Measurements from ENCODE around the gene AGMO. TPM values are rescaled to one million over a fixed set of nuclear protein-coding genes. Genes with fewer than 3 reads are reported as not detected.

AGMO gene
- total RNA-seq, 1 donor from 2014 or later = 0.98 TPM

DNA sequence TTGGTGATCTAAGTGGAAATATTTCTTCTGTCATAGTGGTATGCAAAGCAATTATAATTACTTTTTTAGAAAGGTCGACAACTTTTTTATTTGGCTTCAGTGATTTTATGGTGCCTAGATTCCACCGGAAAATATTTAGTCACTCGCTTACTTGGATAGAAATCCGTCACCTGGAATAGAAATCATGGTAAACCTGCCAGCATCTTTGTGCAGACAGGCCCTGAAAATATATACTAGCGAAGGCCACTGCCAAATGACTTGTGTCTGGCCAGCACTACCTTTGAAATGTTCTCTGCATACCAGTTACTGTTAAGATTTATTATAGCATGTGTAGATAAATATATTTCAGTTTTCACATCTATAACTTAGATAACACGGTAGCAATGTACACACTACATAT, 226.4 kb downstream of the AGMO start:
- Histone ChIP-seq H3K36me3 (no peaks in the 10 kb centered on the region), H3K27me3 (no peaks in the 10 kb centered on the region), H3K27ac (no peak overlapping the region), H3K9me3 (no peaks in the 10 kb centered on the region), H3K4me1 (no peaks in the 10 kb centered on the region), H3K4me3 (no peak overlapping the region)
- TF ChIP-seq POLR2A (IDR thresholded peaks at IDR 0.05) (no peak), POLR2AphosphoS5 (IDR thresholded peaks at IDR 0.05; ENCODE audit: insufficient read depth in 1 of 2, low read depth in 1 of 2) (no peak)
- TF ChIP-seq, protein P1, sequence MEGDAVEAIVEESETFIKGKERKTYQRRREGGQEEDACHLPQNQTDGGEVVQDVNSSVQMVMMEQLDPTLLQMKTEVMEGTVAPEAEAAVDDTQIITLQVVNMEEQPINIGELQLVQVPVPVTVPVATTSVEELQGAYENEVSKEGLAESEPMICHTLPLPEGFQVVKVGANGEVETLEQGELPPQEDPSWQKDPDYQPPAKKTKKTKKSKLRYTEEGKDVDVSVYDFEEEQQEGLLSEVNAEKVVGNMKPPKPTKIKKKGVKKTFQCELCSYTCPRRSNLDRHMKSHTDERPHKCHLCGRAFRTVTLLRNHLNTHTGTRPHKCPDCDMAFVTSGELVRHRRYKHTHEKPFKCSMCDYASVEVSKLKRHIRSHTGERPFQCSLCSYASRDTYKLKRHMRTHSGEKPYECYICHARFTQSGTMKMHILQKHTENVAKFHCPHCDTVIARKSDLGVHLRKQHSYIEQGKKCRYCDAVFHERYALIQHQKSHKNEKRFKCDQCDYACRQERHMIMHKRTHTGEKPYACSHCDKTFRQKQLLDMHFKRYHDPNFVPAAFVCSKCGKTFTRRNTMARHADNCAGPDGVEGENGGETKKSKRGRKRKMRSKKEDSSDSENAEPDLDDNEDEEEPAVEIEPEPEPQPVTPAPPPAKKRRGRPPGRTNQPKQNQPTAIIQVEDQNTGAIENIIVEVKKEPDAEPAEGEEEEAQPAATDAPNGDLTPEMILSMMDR (IDR thresholded peaks at IDR 0.05) = no peak
- no peak for DNase-seq (ENCODE audit: extremely low spot score in 2 of 2)
- intact Hi-C loops (cut with DNase I) = no loop called here

DNA sequence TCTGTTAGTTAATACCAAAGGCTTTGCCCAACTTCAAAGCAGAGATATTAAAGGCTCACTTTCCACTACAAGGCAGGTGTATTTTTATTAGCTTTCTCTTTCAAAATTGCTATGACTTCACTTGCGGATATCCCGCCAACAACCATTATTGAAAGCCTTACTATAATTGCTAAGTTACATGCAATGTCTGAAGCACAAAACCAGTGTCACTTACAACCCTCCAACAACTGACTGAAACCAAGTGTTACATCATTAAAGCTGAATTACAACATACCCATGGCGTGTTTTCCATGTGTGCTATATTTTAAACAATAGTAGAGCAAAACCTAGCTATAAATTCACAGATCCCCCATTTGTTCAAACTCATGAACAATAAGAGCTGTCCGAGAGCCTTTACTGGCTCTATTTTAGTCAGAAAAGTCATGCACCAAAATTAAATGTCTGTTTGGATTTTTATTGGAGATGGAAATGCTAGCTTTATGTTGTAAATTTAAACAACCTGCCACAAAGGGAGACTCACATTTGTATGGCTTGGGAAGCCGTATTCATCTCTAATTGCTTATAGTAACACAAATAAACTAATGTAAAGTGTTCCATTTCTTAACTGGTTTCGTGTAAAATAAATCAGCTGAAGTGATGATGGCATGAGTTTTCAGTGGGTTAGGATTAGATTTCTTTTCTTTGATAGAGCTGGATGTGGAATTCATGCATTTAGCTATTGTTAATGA, 227.1 kb downstream of the AGMO start:
- H3K4me3 ChIP-seq = no peak overlapping the region
- no peak for DNase-seq (ENCODE audit: extremely low spot score in 2 of 2)
- intact Hi-C loops (cut with DNase I) = no loop called here
- H3K9me3 ChIP-seq = no peaks in the 10 kb centered on the region
- no peaks in the 10 kb centered on the region for H3K27me3 ChIP-seq
- no peaks in the 10 kb centered on the region for H3K36me3 ChIP-seq
- no peaks in the 10 kb centered on the region for H3K4me1 ChIP-seq
- no peak overlapping the region for H3K27ac ChIP-seq
- no peak for TF ChIP-seq POLR2A (IDR thresholded peaks at IDR 0.05)
- TF ChIP-seq, protein P1 (IDR thresholded peaks at IDR 0.05) = no peak
- no peak for TF ChIP-seq POLR2AphosphoS5 (IDR thresholded peaks at IDR 0.05; ENCODE audit: insufficient read depth in 1 of 2, low read depth in 1 of 2)

DNA sequence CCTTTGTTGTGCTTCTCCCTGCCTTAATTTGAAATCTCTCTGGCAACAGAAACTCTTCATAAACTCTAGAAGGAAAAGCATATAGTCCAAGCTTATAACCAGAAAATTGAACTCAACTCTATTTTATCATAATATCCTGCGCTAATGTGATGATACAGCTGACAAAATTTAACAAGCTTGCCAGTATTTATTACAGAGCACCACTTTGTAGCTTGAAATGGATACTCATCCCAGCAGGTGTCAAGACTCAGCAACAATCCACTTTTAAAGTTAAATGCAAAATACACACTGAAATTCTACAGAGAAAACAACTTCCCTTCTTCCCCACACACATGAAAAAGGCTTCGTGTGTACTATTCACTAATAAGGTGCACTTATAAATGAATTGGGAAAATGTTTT, 228.9 kb downstream of the AGMO start:
- Histone ChIP-seq H3K9me3 (no peaks in the 10 kb centered on the region), H3K36me3 (no peaks in the 10 kb centered on the region), H3K4me3 (no peak overlapping the region), H3K4me1 (no peaks in the 10 kb centered on the region), H3K27ac (no peak overlapping the region), H3K27me3 (no peaks in the 10 kb centered on the region)
- intact Hi-C loops (cut with DNase I) = no loop called here
- TF ChIP-seq, protein P1 (IDR thresholded peaks at IDR 0.05) = no peak
- TF ChIP-seq POLR2A (IDR thresholded peaks at IDR 0.05) (no peak), POLR2AphosphoS5 (IDR thresholded peaks at IDR 0.05; ENCODE audit: insufficient read depth in 1 of 2, low read depth in 1 of 2) (no peak)
- no peak for DNase-seq (ENCODE audit: extremely low spot score in 2 of 2)

DNA sequence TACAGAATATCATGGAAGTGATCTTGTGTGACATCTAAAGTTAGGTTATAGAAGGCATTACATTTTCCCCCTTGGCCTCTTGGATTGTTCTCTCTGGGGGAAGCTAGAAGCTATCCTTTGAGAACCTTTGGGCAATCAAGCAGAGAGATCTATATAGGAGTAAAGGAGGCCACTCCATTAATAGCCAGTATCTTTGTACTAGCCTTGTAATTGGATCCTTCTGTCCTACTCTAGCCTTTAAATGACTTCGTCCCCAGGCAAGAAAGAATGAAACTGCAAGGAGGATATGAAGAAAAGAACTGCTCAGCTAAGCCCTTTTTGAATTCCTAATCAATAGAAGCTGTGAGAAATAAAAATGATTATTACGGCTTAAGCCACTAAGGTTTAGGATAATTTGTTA, 230.9 kb downstream of the AGMO start:
- TF ChIP-seq POLR2AphosphoS5 (IDR thresholded peaks at IDR 0.05; ENCODE audit: insufficient read depth in 1 of 2, low read depth in 1 of 2) = no peak
- TF ChIP-seq, protein P1 (IDR thresholded peaks at IDR 0.05) = no peak
- no peak for TF ChIP-seq POLR2A (IDR thresholded peaks at IDR 0.05)
- H3K4me3 ChIP-seq = no peak overlapping the region
- no peak overlapping the region for H3K27ac ChIP-seq
- H3K36me3 ChIP-seq = no peaks in the 10 kb centered on the region
- H3K4me1 ChIP-seq = no peaks in the 10 kb centered on the region
- intact Hi-C loops (cut with DNase I) = no loop called here
- no peaks in the 10 kb centered on the region for H3K27me3 ChIP-seq
- H3K9me3 ChIP-seq = no peaks in the 10 kb centered on the region
- DNase-seq (ENCODE audit: extremely low spot score in 2 of 2) = no peak

DNA sequence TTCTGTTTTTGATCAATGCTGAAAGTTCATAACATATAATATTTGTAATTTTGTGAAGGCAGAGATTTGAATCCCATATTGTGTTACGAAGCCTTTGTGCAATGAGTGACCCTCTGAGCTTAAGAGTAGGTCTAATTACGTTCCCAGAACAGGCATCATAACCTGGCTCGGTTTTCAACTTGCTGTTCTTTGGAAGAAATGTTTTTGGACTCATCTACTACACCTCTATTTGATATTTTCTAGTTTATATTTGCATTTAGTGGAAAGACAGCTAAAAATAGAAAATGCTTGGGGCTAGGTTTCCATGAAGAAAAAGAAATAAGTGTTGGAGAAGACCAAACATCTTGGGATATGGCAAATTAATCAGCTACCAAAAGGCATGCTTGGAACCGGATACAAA, 234.8 kb downstream of the AGMO start:
- TF ChIP-seq POLR2A (IDR thresholded peaks at IDR 0.05) = no peak
- no peak for TF ChIP-seq POLR2AphosphoS5 (IDR thresholded peaks at IDR 0.05; ENCODE audit: insufficient read depth in 1 of 2, low read depth in 1 of 2)
- TF ChIP-seq, protein P1 (IDR thresholded peaks at IDR 0.05) = no peak
- intact Hi-C loops (cut with DNase I) = loop anchor here (10.0 kb wide), 1 partner anchor 982 kb away; no protein-coding TSS in a partner anchor
- H3K4me1 ChIP-seq = no peaks in the 10 kb centered on the region
- no peaks in the 10 kb centered on the region for H3K27me3 ChIP-seq
- H3K9me3 ChIP-seq = no peaks in the 10 kb centered on the region
- no peak overlapping the region for H3K4me3 ChIP-seq
- H3K36me3 ChIP-seq = no peaks in the 10 kb centered on the region
- H3K27ac ChIP-seq = no peak overlapping the region
- DNase-seq (ENCODE audit: extremely low spot score in 2 of 2) = no peak
